Measurements from ENCODE around the gene ACE. TPM values are rescaled to one million over a fixed set of nuclear protein-coding genes. Genes with fewer than 3 reads are reported as not detected.

Gene ACE
- total RNA-seq, result 2.5 and 7.0 TPM in 2 replicates

GRCh38 chr17:63476854-63477479, at the start of gene ACE:
TSS of gene ACE (plus strand) at chr17:63477061. CDS start at chr17:63477095, 34 bp downstream.

GRCh38 chr17:63445954-63446752, 30.7 kb upstream of the ACE start, which contains the start of gene CYB561:
TSS of gene CYB561 (minus strand) at chr17:63446306. CDS start at chr17:63437547, 8,759 bp downstream.

GRCh38 chr17:63523253-63523855, 46.5 kb downstream of the ACE start, which contains the start of gene KCNH6:
TSS of gene KCNH6 (plus strand) at chr17:63523358. CDS start at chr17:63523414, 56 bp downstream.

Other genes with a start within 250 kb of the ACE start
- gene CYB561, start 30.8 kb upstream of the ACE start, total RNA-seq, result 3.4 and 12.8 TPM in 2 replicates
- gene KCNH6, start 46.3 kb downstream of the ACE start, total RNA-seq, result not detected in 2 replicates
- gene DCAF7, start 73.4 kb downstream of the ACE start, total RNA-seq, result 34.0 and 48.1 TPM in 2 replicates
- gene TACO1, start 123.8 kb downstream of the ACE start, total RNA-seq, result 18.4 and 33.9 TPM in 2 replicates
- 16.4 and 17.1 TPM in 2 replicates for gene MAP3K3, start 145.4 kb downstream of the ACE start, total RNA-seq
- gene LIMD2, start 223.1 kb downstream of the ACE start, total RNA-seq, result 39.3 and 61.0 TPM in 2 replicates

Data from epithelial cell of alveolus of lung (primary cell).